OCI-LY3 (cell line): ENCODE measurements around the gene FYN.

Experiments used
- H2AFZ ChIP-seq: fragments of 200-600, 300-600 bp; shearing (Covaris generic); 2 replicates; pipeline ENCODE4 v1.6.0; 2014; ENCODE audit warnings: antibody characterized with exemption, low read depth, low read length
- H3K27ac ChIP-seq: fragments of 200-600, 300-600 bp; sonication (generic); 2 replicates; pipeline ENCODE4 v1.5.1; 2014; ENCODE audit warnings: mild to moderate bottlenecking, low read length, moderate library complexity, mixed read lengths
- H3K27me3 ChIP-seq: fragments of 200-600, 300-600 bp; sonication (generic); 2 replicates; pipeline ENCODE4 v1.6.1; 2014; ENCODE audit warnings: low read depth, low read length, mixed read lengths
- H3K36me3 ChIP-seq: fragments of 200-600, 300-600 bp; sonication (generic); replicated peaks from 2 replicates; pipeline ENCODE3; 2014; ENCODE audit warnings: low read depth, low read length, mixed read lengths
- H3K4me1 ChIP-seq: fragments of 300-600, 200-600 bp; sonication (generic); 2 replicates; pipeline ENCODE4 v1.6.1; 2014; ENCODE audit warnings: low read length, mixed read lengths
- H3K4me2 ChIP-seq: fragments of 200-600, 300-600 bp; sonication (generic); 2 replicates; pipeline ENCODE4 v1.6.1; 2014; ENCODE audit warnings: low read length, mixed read lengths
- H3K4me3 ChIP-seq: fragments of 300-600, 200-600 bp; sonication (generic); 2 replicates; pipeline ENCODE4 v1.5.1; 2014; ENCODE audit warnings: antibody characterized with exemption, mild to moderate bottlenecking, low read length, moderate library complexity
- H3K79me2 ChIP-seq: fragments of 300-600, 200-600 bp; shearing (Covaris generic); 2 replicates; pipeline ENCODE4 v1.6.1; 2014; ENCODE audit warnings: mild to moderate bottlenecking, low read length, mixed read lengths
- H3K9ac ChIP-seq: fragments of 300-600, 200-600 bp; shearing (Covaris generic); 2 replicates; pipeline ENCODE4 v1.6.0; 2014; ENCODE audit warnings: mild to moderate bottlenecking, low read length, moderate library complexity
- H3K9me3 ChIP-seq: fragments of 200-600, 300-600 bp; shearing (Covaris generic); 2 replicates; pipeline ENCODE4 v1.6.1; 2014; ENCODE audit warnings: low read length, mixed read lengths; ENCODE audit not compliant: insufficient read depth
- H4K20me1 ChIP-seq: fragments of 200-600, 300-600 bp; sonication (generic); 2 replicates; pipeline ENCODE4 v1.6.1; 2016; ENCODE audit warnings: low read length, mixed read lengths; ENCODE audit not compliant: insufficient read depth
- EZH2phosphoT487 ChIP-seq: fragments of 200-600 bp; shearing (Covaris generic); IDR thresholded peaks from 2 replicates; pipeline ENCODE4 v1.6.1; 2018; ENCODE audit warnings: antibody characterized with exemption, mixed run types, low read depth
- TF ChIP-seq, protein P1 (sequence below): fragments of 200-600, 300-600 bp; sonication (generic); IDR thresholded peaks from 2 replicates; pipeline ENCODE4 v1.5.1; 2014; ENCODE audit warnings: antibody characterized with exemption, low read length, low read depth

Gene FYN

DNA sequence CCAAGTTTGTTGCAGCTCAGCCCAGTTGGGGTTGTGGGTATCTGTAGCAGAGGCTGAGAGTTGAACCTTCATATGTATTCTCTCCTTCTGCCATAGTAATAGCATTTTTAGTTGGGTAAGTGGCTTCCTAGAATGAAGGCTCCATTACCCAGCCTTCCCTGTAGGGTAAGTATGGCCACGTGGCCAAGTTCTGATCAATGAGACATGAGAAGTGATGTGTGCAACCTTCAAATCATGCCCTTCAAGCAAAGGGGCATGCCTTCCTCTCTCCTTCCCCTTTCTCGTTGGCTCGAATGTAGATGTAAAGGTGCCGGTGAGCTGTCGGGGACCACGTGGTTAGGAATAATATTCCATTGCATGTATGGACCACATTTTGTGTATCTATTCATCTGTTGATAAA, 254.8 kb downstream of the FYN start:
- no peak overlapping the region for H2AFZ ChIP-seq
- no peaks in the 10 kb centered on the region for H3K36me3 ChIP-seq
- TF ChIP-seq EZH2phosphoT487: no peak
- TF ChIP-seq, protein P1, sequence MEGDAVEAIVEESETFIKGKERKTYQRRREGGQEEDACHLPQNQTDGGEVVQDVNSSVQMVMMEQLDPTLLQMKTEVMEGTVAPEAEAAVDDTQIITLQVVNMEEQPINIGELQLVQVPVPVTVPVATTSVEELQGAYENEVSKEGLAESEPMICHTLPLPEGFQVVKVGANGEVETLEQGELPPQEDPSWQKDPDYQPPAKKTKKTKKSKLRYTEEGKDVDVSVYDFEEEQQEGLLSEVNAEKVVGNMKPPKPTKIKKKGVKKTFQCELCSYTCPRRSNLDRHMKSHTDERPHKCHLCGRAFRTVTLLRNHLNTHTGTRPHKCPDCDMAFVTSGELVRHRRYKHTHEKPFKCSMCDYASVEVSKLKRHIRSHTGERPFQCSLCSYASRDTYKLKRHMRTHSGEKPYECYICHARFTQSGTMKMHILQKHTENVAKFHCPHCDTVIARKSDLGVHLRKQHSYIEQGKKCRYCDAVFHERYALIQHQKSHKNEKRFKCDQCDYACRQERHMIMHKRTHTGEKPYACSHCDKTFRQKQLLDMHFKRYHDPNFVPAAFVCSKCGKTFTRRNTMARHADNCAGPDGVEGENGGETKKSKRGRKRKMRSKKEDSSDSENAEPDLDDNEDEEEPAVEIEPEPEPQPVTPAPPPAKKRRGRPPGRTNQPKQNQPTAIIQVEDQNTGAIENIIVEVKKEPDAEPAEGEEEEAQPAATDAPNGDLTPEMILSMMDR: no peak
- H3K27ac ChIP-seq: no peak overlapping the region
- H3K4me3 ChIP-seq: no peak overlapping the region
- no peaks in the 10 kb centered on the region for H3K79me2 ChIP-seq
- H3K27me3 ChIP-seq: peaks cover 7% of the 10 kb centered on the region; the same call in 1 of the 2 replicates
- H3K4me2 ChIP-seq: no peak overlapping the region
- no peaks in the 10 kb centered on the region for H4K20me1 ChIP-seq
- H3K9me3 ChIP-seq: no peaks in the 10 kb centered on the region
- H3K4me1 ChIP-seq: no peaks in the 10 kb centered on the region
- H3K9ac ChIP-seq: no peak overlapping the region

GRCh38 chr6:111617149-111617548, 256.1 kb downstream of the FYN start:
- H3K27ac ChIP-seq: no peak overlapping the region
- TF ChIP-seq EZH2phosphoT487: no peak
- TF ChIP-seq, protein P1: no peak
- no peaks in the 10 kb centered on the region for H4K20me1 ChIP-seq
- H3K4me2 ChIP-seq: no peak overlapping the region
- no peaks in the 10 kb centered on the region for H3K4me1 ChIP-seq
- no peaks in the 10 kb centered on the region for H3K36me3 ChIP-seq
- no peaks in the 10 kb centered on the region for H3K79me2 ChIP-seq
- H3K9me3 ChIP-seq: no peaks in the 10 kb centered on the region
- no peak overlapping the region for H3K9ac ChIP-seq
- no peak overlapping the region for H2AFZ ChIP-seq
- H3K27me3 ChIP-seq: peaks cover 7% of the 10 kb centered on the region; the same call in 1 of the 2 replicates
- no peak overlapping the region for H3K4me3 ChIP-seq

DNA sequence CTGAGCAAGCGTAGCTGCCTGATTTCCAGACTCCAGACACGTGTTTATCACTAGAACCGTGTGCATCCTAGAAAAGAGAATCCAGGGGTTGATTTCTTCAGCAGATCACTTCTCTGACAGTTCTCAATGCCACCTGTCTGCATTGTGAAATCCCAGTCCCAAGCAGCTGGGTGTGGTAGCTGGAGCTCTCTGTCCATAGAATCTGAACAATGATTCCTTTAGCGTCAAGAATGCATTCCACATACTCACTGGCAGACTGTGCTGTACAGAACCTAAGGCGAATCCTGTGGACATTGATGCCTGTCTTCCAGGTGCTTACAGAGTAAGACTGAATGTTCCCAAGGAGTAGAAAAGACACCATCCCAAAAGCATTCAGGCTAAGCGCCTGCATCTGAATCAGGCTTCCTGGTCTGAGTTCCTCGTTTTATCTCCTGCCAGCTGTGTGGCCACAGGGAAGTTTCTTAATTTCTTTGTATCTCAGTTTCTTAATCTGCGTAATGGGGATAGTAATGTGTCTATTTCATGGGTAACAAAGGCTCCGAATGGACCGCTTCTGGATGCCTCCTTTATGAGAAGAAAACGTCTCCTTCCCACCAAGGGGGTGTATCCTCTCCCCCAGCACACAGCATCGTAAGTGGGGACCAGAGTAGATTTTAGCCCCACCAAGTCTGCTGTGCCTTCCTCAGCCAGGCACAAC, 257.2 kb downstream of the FYN start:
- TF ChIP-seq, protein P1: no peak
- no peak for TF ChIP-seq EZH2phosphoT487
- Histone ChIP-seq H3K4me1 (no peaks in the 10 kb centered on the region), H3K27ac (no peak overlapping the region), H3K9me3 (no peaks in the 10 kb centered on the region), H3K36me3 (no peaks in the 10 kb centered on the region), H2AFZ (no peak overlapping the region), H3K4me2 (no peak overlapping the region), H4K20me1 (no peaks in the 10 kb centered on the region), H3K4me3 (no peak overlapping the region), H3K79me2 (no peaks in the 10 kb centered on the region), H3K27me3 (peaks cover 7% of the 10 kb centered on the region; the same call in 1 of the 2 replicates), H3K9ac (no peak overlapping the region)

GRCh38 chr6:111614833-111615582, 258.2 kb downstream of the FYN start:
- TF ChIP-seq, protein P1: no peak
- no peak for TF ChIP-seq EZH2phosphoT487
- H4K20me1 ChIP-seq: no peaks in the 10 kb centered on the region
- H3K4me2 ChIP-seq: no peak overlapping the region
- no peak overlapping the region for H3K27ac ChIP-seq
- no peak overlapping the region for H3K4me3 ChIP-seq
- no peak overlapping the region for H2AFZ ChIP-seq
- H3K9ac ChIP-seq: no peak overlapping the region
- no peaks in the 10 kb centered on the region for H3K4me1 ChIP-seq
- no peaks in the 10 kb centered on the region for H3K9me3 ChIP-seq
- H3K36me3 ChIP-seq: no peaks in the 10 kb centered on the region
- no peaks in the 10 kb centered on the region for H3K79me2 ChIP-seq
- peaks cover 7% of the 10 kb centered on the region; the same call in 1 of the 2 replicates for H3K27me3 ChIP-seq
